HPDE6-E6E7 (cell line): ENCODE data around the gene PARD3.
A peak's percentile ranks its signal among the peaks of the same experiment; 100 is the strongest.

Source experiments
- DNase-seq: peaks from one replicate; pipeline ENCODE4 v3.0.0; 2011; ENCODE audit warnings: missing footprints; ENCODE audit errors: extremely low spot score

The PARD3 gene

DNA sequence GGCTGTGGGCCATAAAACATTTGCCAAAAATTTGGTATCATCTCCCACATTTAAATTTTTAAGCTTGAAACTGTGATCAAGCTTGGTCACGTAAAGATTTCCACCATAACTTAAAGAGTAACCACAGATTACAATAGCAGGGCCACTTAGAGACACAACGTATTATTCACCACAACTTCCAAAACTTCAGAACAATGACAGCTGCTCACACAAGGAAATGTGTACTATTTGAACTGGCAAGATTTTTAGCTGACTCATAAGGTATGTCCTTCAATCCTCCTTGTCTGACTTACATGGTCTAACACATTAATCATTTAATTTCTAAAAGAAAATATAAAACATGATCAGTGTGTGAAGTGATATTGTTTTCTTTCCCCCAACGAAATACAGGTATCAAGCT lies 234.5 kb downstream of the PARD3 start:
- DNase-seq: peak; percentile 4

DNA sequence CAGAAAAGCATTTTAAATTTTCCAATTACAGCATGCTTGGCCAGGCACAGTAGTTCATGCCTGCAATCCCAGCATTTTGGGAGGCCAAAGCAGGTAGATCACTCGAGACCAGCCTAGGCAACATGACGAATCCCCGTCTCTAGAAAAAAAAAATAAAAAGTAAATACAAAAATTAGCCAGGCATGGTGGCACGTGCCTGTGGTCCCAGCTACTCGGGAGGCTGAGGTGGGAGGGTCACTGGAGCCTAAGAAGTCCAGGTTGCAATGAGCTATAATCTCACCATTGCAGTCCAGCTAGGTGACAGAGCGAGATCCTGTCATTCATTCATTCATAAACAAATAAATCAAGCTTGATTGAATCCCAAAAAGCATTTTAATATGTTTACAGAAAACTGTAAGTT lies 234.9 kb downstream of the PARD3 start:
- no peak for DNase-seq

DNA sequence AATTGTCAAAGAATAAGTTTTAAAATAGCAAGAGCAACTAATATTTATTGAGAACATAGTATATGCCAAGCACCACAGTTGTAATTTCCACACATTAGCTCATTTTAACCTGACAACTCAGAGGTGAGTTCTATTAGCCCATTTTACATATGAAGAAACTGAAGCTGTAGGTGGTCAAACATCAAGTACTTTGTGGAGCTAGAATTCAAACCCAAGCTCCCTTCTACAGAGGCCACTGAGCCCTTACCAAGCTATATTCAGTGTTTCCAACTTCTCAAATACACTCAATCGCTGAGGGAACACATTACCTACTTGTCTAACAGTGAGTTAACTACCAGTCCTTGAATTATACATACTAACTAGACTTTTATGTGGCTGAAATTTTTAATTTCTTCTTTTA lies 236.6 kb downstream of the PARD3 start:
- DNase-seq: no peak

DNA sequence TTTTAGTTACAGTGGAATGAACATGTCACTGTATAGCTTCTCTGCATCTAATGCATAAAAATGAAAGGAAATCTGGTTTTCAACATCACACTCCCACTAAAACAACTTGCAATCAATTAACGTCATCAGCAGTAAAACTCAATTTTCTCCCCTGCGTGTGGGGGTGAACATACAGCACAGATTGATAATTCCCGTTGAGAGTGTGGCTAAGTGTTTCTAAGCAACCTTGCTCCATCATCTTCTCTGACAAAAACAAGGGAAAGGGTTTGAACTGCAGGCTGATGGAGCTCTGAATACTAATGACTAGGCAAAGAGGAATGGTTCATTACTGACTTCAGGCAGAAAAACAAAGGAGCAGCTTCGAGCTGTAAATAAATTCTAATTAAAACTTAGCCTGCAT lies 238.3 kb downstream of the PARD3 start:
- DNase-seq: no peak

DNA sequence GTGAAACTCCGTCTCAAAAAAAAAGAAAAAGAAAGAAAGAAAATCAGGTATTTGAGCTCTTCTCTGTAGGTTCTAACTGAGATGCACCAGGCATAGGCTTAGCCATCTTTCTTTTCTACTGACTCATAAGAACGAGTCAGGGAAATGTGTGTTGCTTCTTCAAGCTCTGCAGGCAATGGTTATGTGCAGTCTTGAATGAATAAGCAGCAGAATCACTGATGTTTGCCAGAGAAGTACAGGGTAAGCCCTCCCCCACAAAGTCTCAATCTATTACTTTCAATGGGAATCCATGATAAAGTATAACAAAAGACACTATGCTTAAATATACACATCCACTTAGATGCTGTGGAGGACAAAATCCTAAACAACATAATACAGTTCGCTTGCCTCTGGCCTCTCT lies 239.2 kb downstream of the PARD3 start:
- no peak for DNase-seq

DNA sequence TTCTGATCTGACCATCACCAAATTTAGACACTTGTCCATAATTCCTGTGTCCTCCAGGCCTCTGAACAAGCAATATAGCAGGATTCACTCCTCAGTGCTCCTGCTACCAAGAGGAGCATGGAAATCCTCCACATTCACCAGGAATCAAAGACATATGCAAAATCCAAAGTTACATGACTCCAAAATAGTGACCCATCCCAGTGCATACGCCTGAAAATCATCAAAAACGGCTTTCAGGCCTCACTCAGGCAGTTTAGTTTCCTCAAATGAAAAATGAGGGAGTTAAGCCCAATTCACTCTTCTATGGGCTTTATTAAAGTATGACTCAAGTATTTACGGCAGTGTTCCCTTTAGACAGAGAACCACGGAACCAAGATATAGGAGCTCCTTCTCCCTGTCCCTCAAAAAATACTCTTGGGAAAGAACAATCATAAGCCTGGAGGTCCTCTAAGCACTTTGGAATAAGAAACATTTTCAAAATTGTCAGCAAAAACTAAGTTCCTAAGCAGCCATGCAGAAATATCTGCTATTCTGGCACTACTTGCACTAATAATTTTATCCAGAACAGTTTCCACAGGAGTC lies 240.7 kb downstream of the PARD3 start:
- no peak for DNase-seq

DNA sequence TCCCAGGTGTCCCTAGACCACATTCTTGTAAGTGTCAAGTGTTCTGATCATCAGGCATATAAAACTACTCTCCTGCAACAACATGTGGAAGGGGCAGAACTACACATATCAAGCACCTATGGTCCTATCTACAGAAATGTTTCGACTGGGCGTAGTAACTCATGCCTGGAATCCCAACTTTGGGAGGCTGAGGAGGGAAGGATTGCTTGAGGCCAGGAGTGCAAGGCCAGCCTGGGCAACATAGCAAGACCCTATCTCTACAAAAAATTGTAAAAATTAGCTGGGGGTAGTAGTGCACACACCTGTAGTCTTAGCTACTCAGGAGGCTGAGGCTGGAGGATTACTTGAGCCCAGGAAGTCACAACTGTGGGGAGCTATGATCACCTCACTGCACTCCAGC lies 244.2 kb downstream of the PARD3 start:
- DNase-seq: no peak

DNA sequence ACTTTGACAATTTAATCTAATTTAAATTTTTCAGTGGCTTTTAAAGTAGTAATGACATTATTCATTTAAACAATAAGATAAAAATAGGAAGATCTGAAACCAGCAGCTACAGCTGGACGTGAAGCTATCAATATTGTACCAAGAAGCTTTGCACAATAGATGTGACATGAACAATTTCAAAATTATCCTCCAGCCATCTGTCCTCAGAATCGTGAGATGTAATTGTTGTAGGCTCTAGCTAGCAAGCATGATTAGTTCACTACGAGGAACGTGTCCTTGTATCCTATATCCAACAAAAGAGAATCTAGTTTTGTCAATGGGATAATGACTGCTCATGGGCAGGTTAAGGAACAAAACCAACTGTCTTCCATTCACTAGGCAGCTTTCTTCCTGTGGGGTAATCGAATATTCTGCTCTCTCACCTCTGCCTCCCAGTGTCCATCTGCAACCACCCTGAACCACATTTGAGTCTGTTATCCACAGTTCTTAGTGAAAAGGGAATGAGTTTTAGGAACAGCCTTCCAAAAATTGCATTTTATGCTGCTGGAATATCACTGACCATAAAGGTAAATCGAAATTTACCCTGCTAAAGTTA lies 247.3 kb downstream of the PARD3 start:
- DNase-seq: no peak

DNA sequence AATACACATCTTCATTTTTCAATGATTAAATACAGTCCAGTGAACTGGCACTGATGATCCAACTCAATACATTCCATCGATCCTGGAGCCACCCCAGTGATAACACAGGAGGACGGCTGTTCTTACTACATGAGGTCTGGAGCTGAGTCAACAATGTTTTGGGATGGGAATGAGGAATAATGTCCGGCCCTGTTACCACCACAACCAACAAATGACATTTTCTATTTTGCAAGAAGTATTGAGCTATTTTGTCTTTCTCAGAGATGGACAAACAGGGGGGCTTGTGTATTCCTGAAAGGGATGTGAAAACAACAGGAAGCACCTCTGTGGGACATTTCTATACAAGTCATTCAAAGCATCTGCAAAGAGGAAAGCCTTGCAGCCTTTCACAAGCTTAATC lies 249.2 kb downstream of the PARD3 start:
- DNase-seq: no peak

DNA sequence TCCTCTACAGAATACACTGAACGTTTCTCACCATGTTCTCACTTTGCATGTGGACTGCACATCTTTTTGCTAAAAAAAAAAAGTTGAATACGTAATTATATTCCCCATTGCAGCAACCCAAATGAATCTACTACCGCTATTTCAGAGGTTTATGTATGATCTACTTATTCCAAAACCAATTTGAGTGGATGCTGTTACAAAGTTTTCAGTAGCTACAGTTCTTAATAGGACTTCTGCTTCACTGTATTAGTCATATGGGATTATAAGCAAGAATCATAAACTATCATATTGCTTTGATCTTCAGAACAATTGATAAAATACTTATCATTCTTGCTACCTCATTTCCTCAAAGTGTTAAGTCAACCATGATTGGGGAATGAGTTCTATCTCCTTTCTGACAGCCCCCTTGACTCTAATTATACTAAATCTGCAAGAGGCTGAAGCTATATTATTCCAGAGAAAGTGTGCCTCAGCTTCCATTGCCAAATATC lies 257.0 kb downstream of the PARD3 start:
- no peak for DNase-seq

DNA sequence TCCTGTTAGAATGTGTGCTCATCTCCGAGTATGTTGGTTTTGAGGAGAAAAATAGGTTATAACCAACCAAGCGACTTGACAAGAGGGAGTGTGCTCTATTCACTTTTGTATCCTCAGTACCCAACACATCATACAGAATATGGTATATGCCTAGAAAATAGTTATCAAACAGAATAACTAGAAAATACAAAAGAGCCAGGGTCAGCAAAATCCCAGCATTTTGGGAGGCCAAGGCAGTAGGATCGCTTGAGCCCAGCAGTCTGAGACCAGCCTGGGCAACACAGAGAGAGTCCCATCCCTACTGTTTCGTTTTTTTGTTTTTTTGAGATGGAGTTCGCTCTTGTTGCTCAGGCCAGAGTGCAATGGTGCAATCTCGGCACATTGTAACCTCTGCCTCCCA lies 257.9 kb downstream of the PARD3 start:
- no peak for DNase-seq

DNA sequence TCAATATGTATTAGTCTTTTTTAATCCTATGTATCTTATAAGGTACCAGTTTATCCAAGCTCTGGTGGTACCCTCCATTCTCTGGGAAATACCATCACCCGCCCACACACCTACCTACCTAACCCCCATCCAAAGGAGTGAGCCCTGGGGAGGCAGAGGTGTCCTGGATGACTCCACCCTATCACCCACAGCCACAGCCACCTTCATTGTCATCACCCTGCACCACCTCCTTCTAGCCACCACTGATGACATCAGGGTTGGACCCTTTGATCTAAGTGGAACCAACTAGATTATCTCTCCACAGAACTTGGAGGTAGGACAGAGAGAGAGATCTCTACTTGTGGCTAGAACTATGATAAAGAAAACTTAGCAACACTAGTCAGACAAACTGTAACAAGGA lies 259.4 kb downstream of the PARD3 start:
- DNase-seq: no peak

DNA sequence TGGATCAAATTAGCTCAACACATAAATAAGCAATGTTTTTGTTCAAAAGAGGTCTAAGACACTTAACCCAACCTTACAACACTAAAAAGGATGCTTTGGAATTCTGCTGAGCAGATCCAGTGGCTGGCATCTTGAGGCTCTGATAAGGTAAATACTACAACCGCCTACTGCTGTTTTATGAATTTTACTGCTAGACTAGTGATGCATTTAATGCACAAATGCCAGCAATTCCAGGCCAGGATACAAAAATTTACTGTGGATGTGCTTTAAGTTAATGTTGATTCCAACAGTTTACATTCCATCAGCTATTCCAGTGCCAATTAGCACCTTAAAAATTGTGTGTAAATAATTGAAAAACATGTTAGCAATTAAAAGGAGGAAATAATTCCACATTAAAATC lies 261.3 kb downstream of the PARD3 start:
- DNase-seq: no peak

DNA sequence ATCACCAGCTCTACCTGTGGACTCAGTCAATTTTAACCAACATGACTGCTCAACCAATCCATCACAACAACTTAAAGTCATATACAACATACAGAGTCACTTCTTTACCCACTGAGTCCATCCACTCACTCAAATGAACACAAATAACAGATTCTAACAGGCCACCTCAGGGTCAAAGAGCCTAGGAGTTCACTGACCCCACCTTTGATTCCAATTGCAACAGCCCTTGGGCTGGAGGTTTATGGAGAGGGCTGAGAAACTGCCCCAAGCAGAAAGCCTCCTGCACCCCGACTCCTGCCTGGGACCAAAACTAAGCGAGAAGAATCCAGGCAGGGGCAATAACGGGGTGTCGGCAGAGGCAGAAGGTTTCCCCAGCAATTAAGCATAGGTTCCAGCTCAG lies 263.8 kb downstream of the PARD3 start:
- DNase-seq: no peak

DNA sequence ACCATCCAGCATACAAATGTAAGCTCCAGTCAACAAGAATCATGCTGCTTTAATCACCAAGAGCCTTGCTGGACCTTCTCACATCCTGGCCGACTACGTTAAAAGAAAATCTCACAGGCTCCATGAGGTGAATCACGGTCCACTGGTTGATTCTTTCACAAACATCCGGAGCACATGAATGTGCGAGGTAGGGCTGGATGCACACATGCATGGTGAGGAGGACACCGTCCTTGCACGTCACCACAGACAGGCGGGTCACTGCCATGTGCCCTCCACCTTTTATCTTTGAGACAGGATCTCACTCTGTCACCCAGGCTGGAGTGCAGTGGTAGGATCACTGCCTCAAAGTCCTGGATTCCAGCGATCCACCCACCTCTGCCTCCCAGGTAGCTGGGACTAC lies 265.1 kb downstream of the PARD3 start:
- DNase-seq: no peak

DNA sequence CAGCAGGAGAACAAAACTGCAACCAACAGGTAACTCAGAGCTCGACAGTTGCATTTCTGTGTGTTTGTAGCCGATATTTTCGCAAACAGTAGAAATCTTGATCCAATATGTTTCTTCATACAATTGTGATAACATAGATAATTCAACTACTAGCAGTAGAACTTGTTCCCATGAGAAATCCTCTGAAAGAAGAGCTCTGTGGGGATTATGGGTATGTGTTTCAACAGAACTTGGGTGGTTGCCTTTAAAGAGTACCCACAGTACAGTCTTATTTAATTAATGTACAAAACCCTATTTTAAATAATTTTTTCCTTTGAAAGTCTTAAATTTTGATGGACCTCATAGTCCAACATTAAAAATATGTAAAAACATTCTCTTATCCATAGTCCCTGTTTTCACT lies 266.1 kb downstream of the PARD3 start:
- no peak for DNase-seq

DNA sequence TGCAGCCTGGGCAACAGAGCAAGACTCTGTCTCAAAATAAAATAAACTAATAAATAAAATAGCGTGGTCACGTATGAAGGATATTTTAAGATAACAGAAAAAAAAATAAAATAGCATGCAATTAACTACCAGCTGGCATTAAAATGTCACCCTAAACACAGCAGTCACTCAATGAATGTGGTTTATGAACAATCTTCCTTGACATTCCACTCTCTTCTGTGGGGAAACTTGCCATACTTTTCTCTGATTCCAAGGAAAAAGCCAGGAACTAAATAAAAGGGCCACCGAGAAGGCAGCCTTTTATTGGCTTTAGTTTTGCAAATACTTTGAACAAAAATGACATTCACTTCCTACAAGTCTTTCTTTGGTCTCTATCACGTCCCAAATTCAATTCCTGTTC lies 266.6 kb downstream of the PARD3 start:
- DNase-seq: no peak

DNA sequence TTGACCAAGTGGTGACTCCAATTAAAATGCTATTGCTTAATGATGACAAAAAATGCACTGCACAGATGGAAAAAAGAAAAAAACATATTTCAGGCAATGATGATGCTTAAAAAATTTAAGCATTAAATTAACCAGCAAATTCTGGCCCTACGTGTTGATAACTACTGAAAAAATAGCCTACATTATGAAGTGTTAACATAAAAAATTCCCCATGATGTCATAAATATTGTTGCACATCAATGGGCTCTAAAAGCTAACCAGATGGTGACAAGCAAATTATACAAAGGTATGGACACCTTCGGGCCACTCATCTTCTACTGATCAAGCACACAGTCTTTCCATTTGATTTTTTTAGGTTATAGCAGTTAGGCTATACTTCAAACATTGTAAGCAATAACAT lies 267.4 kb downstream of the PARD3 start:
- no peak for DNase-seq

DNA sequence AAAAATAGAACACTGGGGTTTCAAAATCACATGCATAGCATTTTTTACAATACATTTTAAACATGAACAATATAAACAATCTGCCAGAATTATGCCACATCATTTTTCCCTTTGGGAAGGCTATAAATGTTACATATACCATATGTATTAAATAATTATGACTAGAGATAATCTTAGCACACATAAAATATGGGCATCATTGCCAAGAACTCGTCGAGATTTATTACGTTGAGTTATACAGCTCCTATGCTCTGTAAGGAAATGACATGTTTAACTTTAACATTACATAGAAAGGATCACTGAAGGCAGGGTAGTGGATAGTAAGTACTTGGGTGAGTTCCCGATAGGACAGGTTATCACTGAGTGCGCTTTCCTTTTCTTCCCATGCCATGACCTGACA lies 267.8 kb downstream of the PARD3 start:
- DNase-seq: no peak

DNA sequence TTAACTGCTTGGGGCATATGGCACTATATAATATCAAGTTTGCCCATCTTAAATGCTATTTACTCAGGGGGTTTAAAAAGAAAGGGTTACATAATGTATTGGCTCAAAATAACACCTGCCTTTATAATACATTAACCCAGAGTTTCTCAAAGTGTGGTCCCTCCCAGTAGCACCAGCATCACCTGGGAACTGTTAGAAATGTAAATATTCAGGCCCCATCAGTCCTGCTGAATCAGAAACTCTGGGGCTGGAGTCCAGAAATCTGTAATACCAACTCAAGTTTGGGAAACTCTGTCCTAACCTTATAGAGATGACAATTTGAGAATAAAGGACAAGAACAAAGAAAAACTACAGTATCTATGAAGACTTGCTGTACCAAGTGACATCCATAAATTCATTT lies 270.7 kb downstream of the PARD3 start:
- no peak for DNase-seq

DNA sequence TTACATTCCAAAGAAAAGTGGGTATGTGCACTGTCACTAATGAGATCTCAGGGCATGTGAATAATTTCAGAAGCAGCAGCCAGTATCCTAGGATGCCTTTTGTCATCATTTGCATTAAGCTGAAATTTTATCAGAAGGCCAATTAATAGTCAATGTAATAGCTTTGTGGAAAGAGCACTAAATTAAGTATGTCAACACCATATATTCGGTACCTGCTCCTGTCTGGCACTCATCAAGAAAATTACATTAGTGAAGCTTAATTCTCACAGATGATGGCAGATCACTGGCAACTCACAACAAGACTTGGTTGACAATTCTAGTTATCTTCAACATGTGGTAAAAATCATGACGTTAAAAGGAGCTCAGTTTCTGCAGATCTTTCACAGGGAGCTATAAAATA lies 271.4 kb downstream of the PARD3 start:
- DNase-seq: no peak

DNA sequence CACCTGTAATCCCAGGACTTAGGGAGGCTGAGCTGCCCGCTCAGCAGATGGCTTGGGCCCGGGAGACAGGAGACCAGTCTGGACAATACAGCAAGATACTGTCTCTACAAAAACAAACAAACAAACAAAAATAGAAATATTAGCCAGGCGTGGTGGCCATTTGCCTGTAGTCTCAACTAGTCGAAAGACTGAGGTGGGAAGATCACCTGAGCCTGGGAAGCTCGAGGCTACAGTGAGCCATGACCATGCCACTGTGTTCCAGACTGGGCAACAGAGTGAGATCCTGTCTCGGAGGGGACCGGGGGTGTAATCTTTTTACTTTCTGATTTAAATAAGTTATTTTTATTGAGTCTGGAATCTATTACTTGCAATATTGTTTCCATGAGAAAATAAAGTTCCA lies 274.6 kb downstream of the PARD3 start:
- no peak for DNase-seq

DNA sequence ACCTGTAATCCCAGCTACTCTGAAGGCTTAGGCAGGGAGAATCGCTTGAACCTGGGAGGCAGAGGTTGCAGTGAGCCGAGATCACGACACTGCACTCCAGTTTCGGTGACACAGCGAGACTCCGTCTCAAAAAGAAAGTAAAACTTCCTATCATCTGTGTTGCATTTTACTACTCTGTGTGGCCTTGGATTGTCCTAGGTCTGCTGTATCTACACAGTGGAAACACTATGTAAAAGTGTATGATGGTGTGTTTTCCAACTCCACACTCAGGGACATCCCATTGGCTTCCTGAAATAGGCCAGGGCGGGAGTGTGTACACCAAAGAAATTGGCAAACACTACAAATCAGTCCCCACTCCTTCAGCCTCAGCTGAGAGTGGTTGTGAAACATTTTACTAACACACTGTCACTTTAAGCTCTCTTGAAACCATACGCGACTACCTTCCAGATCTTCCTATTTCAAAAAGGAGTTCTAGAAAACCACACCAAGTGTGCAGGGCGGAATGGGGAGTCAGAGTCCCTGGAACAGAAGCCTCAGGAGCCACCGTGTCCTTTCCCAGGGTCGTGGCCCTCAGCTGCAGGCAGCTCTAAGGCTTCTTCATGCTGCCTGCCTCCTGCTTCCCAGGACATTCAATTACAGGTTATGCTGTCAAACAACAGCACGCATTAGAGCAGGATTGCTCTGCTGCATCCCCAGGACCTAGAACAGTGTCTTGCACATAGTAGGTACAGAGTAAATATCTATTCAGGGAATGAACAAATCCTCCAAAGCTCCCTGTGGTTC lies 275.4 kb downstream of the PARD3 start:
- DNase-seq: no peak
